Activated CD8-positive, alpha-beta T cell treated with anti-CD3 and anti-CD28 coated beads, Interleukin-2, amount 10 ng/mL, durations not matched to agents 7 days and 5 days (primary cell): ENCODE measurements around the gene ZBTB17. TPM values are rescaled to one million over a fixed set of nuclear protein-coding genes. Genes with fewer than 3 reads are reported as not detected.
"Not testable (repeated sequence)": the region's sequence is repeated elsewhere in the genome, so short reads cannot be mapped to it uniquely, and the experiment has no call there.

ENCODE experiments used
- ATAC-seq: fragments of 150-1000 bp; cut with Tn5 transposase; one replicate; pipeline ENCODE4 v1.10.0; 2021; ENCODE audit warnings: moderate library complexity
- CTCF ChIA-PET: fragments of 350-600 bp; sonication (Branson Sonifier 250); formaldehyde crosslinking; loops from one replicate; lab custom pipeline; 2021; ENCODE audit warnings: antibody characterized with exemption; lab: Charles Lee
- POLR2A ChIA-PET: fragments of 350-600 bp; sonication (Branson Sonifier 250); formaldehyde crosslinking; loops from one replicate; lab custom pipeline; 2021; ENCODE audit warnings: antibody characterized with exemption; lab: Charles Lee
- DNase-seq: peaks from one replicate; pipeline ENCODE4 v3.0.0-alpha.2; 2020
- H3K27ac Mint-ChIP-seq: one replicate; pipeline ENCODE4 v1.8.0; 2021; ENCODE audit warnings: mild to moderate bottlenecking, mixed read lengths
- H3K27me3 Mint-ChIP-seq: one replicate; pipeline ENCODE4 v1.8.0; 2021; ENCODE audit warnings: low read depth, mixed read lengths
- H3K36me3 Mint-ChIP-seq: one replicate; pipeline ENCODE4 v1.8.0; 2021; ENCODE audit warnings: low read depth, mixed read lengths
- H3K4me1 Mint-ChIP-seq: one replicate; pipeline ENCODE4 v1.8.0; 2021; ENCODE audit warnings: low read depth, mixed read lengths
- H3K4me3 Mint-ChIP-seq: one replicate; pipeline ENCODE4 v1.8.0; 2021; ENCODE audit warnings: mild to moderate bottlenecking, mixed read lengths
- H3K9me3 Mint-ChIP-seq: one replicate; pipeline ENCODE4 v1.8.0; 2022; ENCODE audit warnings: mixed read lengths; ENCODE audit not compliant: insufficient read depth
- total RNA-seq, 2 experiments: library from RNA; stranded (reverse); gene quantifications; one replicate each; pipeline ENCODE4 v1.2.3, GENCODE V29; 2021

Gene ZBTB17
- total RNA-seq, 2 experiments from 2014 or later = 32.3 to 33.3 TPM

GRCh38 chr1:15936025-15936424 lies 39.9 kb downstream of the ZBTB17 start:
- CTCF ChIA-PET = interaction anchor here (1.0 kb wide), 1 partner anchor 59 kb away, joined by 3 read pairs; no protein-coding TSS in a partner anchor
- POLR2A ChIA-PET = interaction anchor here (0.7 kb wide), 1 partner anchor 281 kb away, joined by 3 read pairs; no protein-coding TSS in a partner anchor
- Mint-ChIP-seq H3K4me3 (no peak overlapping the region), H3K27me3 (no peaks in the 10 kb centered on the region), H3K9me3 (no peaks in the 10 kb centered on the region), H3K27ac (no peak overlapping the region), H3K4me1 (no peaks in the 10 kb centered on the region), H3K36me3 (peaks cover 76% of the 10 kb centered on the region)
- ATAC-seq = no peak
- DNase-seq = no peak

DNA sequence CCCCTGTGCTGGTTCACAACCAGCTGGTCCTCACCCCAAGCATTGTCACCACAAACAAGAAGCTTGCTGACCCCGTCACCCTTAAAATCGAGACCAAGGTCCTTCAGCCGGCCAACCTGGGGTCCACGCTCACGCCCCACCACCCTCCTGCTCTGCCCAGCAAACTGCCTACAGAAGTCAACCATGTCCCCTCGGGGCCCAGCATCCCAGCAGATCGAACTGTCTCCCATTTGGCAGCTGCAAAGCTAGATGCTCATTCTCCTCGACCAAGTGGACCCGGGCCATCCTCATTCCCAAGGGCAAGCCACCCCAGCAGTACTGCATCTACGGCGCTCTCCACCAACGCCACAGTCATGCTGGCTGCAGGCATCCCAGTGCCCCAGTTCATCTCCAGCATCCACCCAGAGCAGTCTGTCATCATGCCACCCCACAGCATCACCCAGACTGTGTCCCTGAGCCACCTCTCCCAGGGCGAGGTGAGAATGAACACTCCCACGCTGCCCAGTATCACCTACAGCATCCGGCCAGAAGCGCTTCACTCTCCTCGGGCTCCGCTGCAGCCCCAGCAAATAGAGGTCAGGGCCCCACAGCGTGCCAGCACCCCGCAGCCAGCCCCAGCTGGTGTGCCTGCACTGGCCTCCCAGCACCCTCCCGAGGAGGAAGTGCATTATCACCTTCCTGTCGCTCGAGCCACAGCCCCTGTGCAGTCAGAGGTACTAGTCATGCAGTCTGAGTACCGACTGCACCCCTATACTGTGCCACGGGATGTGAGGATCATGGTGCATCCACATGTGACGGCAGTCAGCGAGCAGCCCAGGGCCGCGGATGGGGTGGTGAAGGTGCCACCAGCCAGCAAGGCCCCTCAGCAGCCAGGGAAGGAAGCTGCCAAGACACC lies 40.6 kb downstream of the ZBTB17 start:
- no peak for ATAC-seq
- Mint-ChIP-seq H3K9me3 (no peaks in the 10 kb centered on the region), H3K27ac (no peak overlapping the region), H3K36me3 (peaks cover 81% of the 10 kb centered on the region), H3K27me3 (no peaks in the 10 kb centered on the region), H3K4me1 (no peaks in the 10 kb centered on the region), H3K4me3 (no peak overlapping the region)
- DNase-seq = no peak
- ChIA-PET POLR2A (no interaction called here), CTCF (no interaction called here)

DNA sequence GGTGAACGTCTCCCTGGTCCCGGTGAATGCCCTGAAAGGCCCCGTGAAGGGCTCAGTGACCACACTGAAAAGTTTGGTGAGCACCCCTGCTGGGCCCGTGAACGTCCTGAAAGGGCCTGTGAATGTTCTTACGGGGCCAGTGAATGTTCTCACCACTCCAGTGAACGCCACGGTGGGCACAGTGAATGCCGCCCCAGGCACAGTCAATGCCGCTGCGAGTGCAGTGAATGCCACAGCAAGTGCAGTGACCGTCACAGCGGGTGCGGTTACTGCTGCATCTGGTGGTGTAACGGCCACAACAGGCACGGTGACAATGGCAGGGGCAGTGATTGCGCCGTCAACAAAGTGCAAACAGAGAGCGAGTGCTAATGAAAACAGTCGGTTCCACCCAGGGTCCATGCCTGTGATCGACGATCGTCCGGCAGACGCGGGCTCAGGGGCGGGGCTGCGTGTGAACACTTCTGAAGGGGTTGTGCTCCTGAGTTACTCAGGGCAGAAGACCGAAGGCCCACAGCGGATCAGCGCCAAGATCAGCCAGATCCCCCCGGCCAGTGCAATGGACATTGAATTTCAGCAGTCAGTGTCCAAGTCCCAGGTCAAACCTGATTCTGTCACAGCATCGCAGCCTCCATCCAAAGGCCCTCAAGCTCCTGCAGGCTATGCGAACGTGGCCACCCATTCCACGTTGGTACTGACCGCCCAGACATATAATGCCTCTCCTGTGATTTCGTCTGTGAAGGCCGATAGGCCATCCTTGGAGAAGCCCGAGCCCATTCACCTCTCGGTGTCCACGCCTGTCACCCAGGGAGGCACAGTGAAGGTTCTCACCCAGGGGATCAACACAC lies 41.5 kb downstream of the ZBTB17 start:
- H3K9me3 Mint-ChIP-seq = no peaks in the 10 kb centered on the region
- peaks cover 82% of the 10 kb centered on the region for H3K36me3 Mint-ChIP-seq
- no peak overlapping the region for H3K27ac Mint-ChIP-seq
- H3K4me3 Mint-ChIP-seq = no peak overlapping the region
- DNase-seq (no peak), ATAC-seq (no peak)
- POLR2A ChIA-PET = no interaction called here
- CTCF ChIA-PET = no interaction called here
- H3K4me1 Mint-ChIP-seq = no peaks in the 10 kb centered on the region
- no peaks in the 10 kb centered on the region for H3K27me3 Mint-ChIP-seq

DNA sequence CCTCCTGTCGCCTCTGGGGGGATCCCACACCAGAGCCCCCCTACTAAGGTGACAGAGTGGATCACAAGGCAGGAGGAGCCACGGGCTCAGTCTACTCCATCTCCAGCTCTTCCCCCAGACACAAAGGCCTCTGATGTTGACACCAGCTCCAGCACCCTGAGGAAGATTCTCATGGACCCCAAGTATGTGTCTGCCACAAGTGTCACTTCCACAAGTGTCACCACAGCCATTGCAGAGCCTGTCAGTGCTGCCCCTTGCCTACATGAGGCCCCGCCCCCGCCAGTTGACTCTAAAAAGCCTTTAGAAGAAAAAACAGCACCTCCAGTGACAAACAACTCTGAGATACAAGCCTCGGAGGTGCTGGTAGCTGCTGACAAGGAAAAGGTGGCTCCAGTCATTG lies 42.2 kb downstream of the ZBTB17 start:
- ChIA-PET CTCF (no interaction called here), POLR2A (no interaction called here)
- no peak overlapping the region for H3K27ac Mint-ChIP-seq
- no peaks in the 10 kb centered on the region for H3K27me3 Mint-ChIP-seq
- ATAC-seq = no peak
- H3K4me1 Mint-ChIP-seq = no peaks in the 10 kb centered on the region
- no peak for DNase-seq
- no peak overlapping the region for H3K4me3 Mint-ChIP-seq
- H3K36me3 Mint-ChIP-seq = peaks cover 85% of the 10 kb centered on the region
- no peaks in the 10 kb centered on the region for H3K9me3 Mint-ChIP-seq

GRCh38 chr1:15932612-15933011 lies 43.3 kb downstream of the ZBTB17 start:
- H3K4me1 Mint-ChIP-seq = no peaks in the 10 kb centered on the region
- CTCF ChIA-PET = no interaction called here

DNA sequence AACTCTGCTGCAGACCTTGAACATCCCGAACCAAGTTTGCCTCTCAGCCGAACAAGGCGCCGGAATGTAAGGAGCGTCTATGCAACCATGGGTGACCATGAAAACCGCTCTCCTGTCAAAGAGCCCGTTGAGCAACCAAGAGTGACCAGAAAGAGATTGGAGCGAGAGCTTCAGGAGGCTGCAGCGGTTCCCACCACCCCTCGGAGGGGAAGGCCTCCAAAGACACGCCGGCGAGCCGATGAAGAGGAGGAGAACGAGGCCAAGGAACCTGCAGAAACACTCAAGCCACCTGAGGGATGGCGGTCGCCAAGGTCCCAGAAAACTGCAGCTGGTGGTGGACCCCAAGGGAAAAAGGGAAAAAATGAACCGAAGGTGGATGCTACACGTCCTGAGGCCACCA lies 44.0 kb downstream of the ZBTB17 start:
- Mint-ChIP-seq H3K9me3 (no peaks in the 10 kb centered on the region), H3K27ac (no peak overlapping the region), H3K4me3 (no peak overlapping the region), H3K27me3 (no peaks in the 10 kb centered on the region), H3K4me1 (no peaks in the 10 kb centered on the region), H3K36me3 (peaks cover 80% of the 10 kb centered on the region)
- DNase-seq (no peak), ATAC-seq (no peak)
- POLR2A ChIA-PET = no interaction called here
- CTCF ChIA-PET = interaction anchor here (0.6 to 1.0 kb wide), 2 partner anchors 76 kb away, joined by 3 read pairs; no protein-coding TSS in a partner anchor

More at GRCh38 chr1:15932612-15933011, 43.3 kb downstream of the ZBTB17 start:
- POLR2A ChIA-PET = no interaction called here
- no peak for ATAC-seq
- H3K9me3 Mint-ChIP-seq = no peaks in the 10 kb centered on the region
- H3K36me3 Mint-ChIP-seq = peaks cover 85% of the 10 kb centered on the region
- no peak overlapping the region for H3K4me3 Mint-ChIP-seq
- no peak overlapping the region for H3K27ac Mint-ChIP-seq
- no peak for DNase-seq
- no peaks in the 10 kb centered on the region for H3K27me3 Mint-ChIP-seq

GRCh38 chr1:15931401-15931800 lies 44.5 kb downstream of the ZBTB17 start:
- CTCF ChIA-PET = interaction anchor here (0.6 to 1.2 kb wide), 4 partner anchors 76 to 114 kb away, joined by 3 to 4 read pairs (median 3); partner anchors contain the start of gene SPEN
- Mint-ChIP-seq H3K4me3 (no peak overlapping the region), H3K27ac (peak overlapping the region; percentile 13), H3K4me1 (no peaks in the 10 kb centered on the region), H3K36me3 (peaks cover 80% of the 10 kb centered on the region), H3K9me3 (no peaks in the 10 kb centered on the region), H3K27me3 (no peaks in the 10 kb centered on the region)
- ATAC-seq (no peak), DNase-seq (no peak)
- POLR2A ChIA-PET = no interaction called here

DNA sequence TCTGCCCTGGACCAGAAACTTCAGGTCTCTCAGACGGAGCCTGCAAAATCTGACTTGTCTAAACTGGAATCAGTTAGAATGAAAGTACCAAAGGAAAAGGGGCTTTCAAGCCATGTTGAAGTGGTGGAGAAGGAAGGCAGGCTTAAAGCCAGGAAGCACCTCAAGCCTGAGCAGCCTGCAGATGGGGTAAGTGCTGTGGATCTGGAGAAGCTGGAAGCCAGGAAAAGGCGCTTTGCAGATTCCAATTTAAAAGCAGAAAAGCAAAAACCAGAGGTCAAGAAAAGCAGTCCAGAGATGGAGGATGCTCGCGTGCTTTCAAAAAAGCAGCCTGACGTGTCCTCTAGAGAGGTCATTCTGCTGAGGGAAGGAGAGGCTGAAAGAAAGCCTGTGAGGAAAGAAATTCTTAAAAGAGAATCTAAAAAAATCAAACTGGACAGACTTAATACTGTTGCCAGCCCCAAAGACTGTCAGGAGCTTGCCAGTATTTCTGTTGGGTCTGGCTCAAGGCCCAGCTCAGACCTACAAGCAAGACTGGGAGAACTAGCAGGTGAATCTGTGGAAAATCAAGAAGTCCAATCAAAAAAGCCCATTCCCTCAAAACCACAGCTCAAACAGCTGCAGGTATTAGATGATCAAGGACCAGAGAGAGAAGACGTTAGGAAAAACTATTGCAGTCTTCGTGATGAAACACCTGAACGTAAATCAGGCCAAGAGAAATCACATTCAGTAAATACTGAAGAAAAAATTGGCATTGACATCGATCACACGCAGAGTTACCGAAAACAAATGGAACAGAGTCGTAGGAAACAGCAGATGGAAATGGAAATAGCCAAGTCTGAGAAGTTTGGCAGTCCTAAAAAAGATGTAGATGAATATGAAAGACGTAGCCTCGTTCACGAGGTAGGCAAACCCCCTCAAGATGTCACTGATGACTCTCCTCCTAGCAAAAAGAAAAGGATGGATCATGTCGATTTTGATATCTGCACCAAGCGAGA lies 46.6 kb downstream of the ZBTB17 start:
- Mint-ChIP-seq H3K27me3 (no peaks in the 10 kb centered on the region), H3K4me3 (no peak overlapping the region), H3K27ac (no peak overlapping the region), H3K36me3 (peaks cover 75% of the 10 kb centered on the region), H3K4me1 (no peaks in the 10 kb centered on the region), H3K9me3 (no peaks in the 10 kb centered on the region)
- no peak for DNase-seq
- CTCF ChIA-PET = interaction anchor here (1.4 kb wide), 1 partner anchor 40 kb away, joined by 3 read pairs; no protein-coding TSS in a partner anchor
- ATAC-seq = no peak
- POLR2A ChIA-PET = no interaction called here

GRCh38 chr1:15926448-15926847 lies 49.5 kb downstream of the ZBTB17 start:
- CTCF ChIA-PET = interaction anchor here (1.1 kb wide), 1 partner anchor 31 kb away, joined by 3 read pairs; no protein-coding TSS in a partner anchor
- H3K27me3 Mint-ChIP-seq, H3K4me3 Mint-ChIP-seq, H3K27ac Mint-ChIP-seq, H3K4me1 Mint-ChIP-seq, POLR2A ChIA-PET, ATAC-seq, H3K9me3 Mint-ChIP-seq, DNase-seq: not testable (repeated sequence)
- H3K36me3 Mint-ChIP-seq = peaks cover 73% of the 10 kb centered on the region

DNA sequence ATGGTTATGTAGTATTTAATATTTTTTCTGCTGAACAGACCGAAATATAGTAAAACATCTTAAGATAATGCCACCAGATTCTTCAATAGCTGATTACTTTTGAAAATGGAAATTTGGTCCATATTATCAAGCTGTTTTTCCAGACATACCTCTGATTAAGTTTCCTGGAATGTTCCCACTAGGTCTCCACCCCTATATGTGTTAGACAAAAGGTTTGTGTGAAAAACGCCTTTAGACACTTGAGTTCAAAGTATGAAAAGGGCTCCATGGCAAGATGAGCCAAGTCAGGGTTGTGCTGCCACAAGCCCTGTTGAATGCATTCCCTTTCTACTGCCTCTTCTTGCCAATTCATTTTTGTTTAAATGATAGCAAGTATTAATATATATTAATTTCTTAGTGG lies 52.7 kb downstream of the ZBTB17 start:
- DNase-seq = no peak
- H3K27ac Mint-ChIP-seq = no peak overlapping the region
- ChIA-PET CTCF (no interaction called here), POLR2A (no interaction called here)
- no peaks in the 10 kb centered on the region for H3K27me3 Mint-ChIP-seq
- no peaks in the 10 kb centered on the region for H3K9me3 Mint-ChIP-seq
- H3K4me3 Mint-ChIP-seq = no peak overlapping the region
- peaks cover 65% of the 10 kb centered on the region for H3K36me3 Mint-ChIP-seq
- H3K4me1 Mint-ChIP-seq = peaks cover 17% of the 10 kb centered on the region
- ATAC-seq = no peak
